ENCODE measurements around the gene ERI3.

ERI3 gene

GRCh38 chr1:44261962-44262361 lies 93.1 kb downstream of the ERI3 start:
- Histone ChIP-seq H3K27me3 (ENCODE audit: insufficient read depth, low read length, poor library complexity, severe bottlenecking) (no peaks in the 10 kb centered on the region), H2AFZ (ENCODE audit: low read length) (no peak overlapping the region), H3F3A (ENCODE audit: low read depth) (no peaks in the 10 kb centered on the region), H3K4me1 (ENCODE audit: insufficient read depth, low read length, poor library complexity, severe bottlenecking) (no peaks in the 10 kb centered on the region), H3K36me3 (ENCODE audit: insufficient read depth, low read length) (no peaks in the 10 kb centered on the region; the same call in 1 of the 2 replicates), H3K9me2 (replicated peaks; ENCODE audit: low read depth, low read length) (no peaks in the 10 kb centered on the region), H3K4me3 (ENCODE audit: low read length, poor library complexity, severe bottlenecking) (no peak overlapping the region), H4K20me1 (ENCODE audit: insufficient read depth, low read length, poor library complexity, severe bottlenecking) (no peaks in the 10 kb centered on the region), H3K9ac (ENCODE audit: low read depth, low read length, poor library complexity, severe bottlenecking) (no peak overlapping the region), H3K4me2 (ENCODE audit: low read depth, low read length, poor library complexity, severe bottlenecking) (no peak overlapping the region), H3K9me3 (ENCODE audit: insufficient read depth, low read depth, low read length) (no peaks in the 10 kb centered on the region), H3K79me2 (ENCODE audit: insufficient read depth, low read length) (no peaks in the 10 kb centered on the region)
- TF ChIP-seq CTCF (conservative IDR thresholded peaks at IDR 0.05; ENCODE audit: low read length) (no peak), EZH2phosphoT487 (IDR thresholded peaks at IDR 0.05; ENCODE audit: borderline replicate concordance) (no peak)

- Histone ChIP-seq H3K9me3 (ENCODE audit: insufficient read depth, low read depth, low read length) (no peaks in the 10 kb centered on the region), H3K9ac (ENCODE audit: low read depth, low read length, poor library complexity, severe bottlenecking) (no peak overlapping the region), H3K79me2 (ENCODE audit: insufficient read depth, low read length) (no peaks in the 10 kb centered on the region), H2AFZ (ENCODE audit: low read length) (no peak overlapping the region), H4K20me1 (ENCODE audit: insufficient read depth, low read length, poor library complexity, severe bottlenecking) (no peaks in the 10 kb centered on the region), H3F3A (ENCODE audit: low read depth) (no peaks in the 10 kb centered on the region), H3K9me2 (replicated peaks; ENCODE audit: low read depth, low read length) (no peaks in the 10 kb centered on the region), H3K4me1 (ENCODE audit: insufficient read depth, low read length, poor library complexity, severe bottlenecking) (no peaks in the 10 kb centered on the region), H3K4me2 (ENCODE audit: low read depth, low read length, poor library complexity, severe bottlenecking) (no peak overlapping the region), H3K4me3 (ENCODE audit: low read length, poor library complexity, severe bottlenecking) (no peak overlapping the region), H3K36me3 (ENCODE audit: insufficient read depth, low read length) (peaks cover 5% of the 10 kb centered on the region; the same call in 1 of the 2 replicates), H3K27me3 (ENCODE audit: insufficient read depth, low read length, poor library complexity, severe bottlenecking) (no peaks in the 10 kb centered on the region)
- no peak for TF ChIP-seq EZH2phosphoT487 (IDR thresholded peaks at IDR 0.05; ENCODE audit: borderline replicate concordance)
- no peak for TF ChIP-seq CTCF (conservative IDR thresholded peaks at IDR 0.05; ENCODE audit: low read length)
Measured at GRCh38 chr1:44261171-44261817, 93.8 kb downstream of the ERI3 start.

GRCh38 chr1:44260792-44261170 lies 94.3 kb downstream of the ERI3 start:
- peaks cover 7% of the 10 kb centered on the region for H3K36me3 ChIP-seq (ENCODE audit: insufficient read depth, low read length)
- no peak overlapping the region for H3K4me3 ChIP-seq (ENCODE audit: low read length, poor library complexity, severe bottlenecking)
- no peak overlapping the region for H3K4me2 ChIP-seq (ENCODE audit: low read depth, low read length, poor library complexity, severe bottlenecking)
- no peaks in the 10 kb centered on the region for H3K9me2 ChIP-seq (replicated peaks; ENCODE audit: low read depth, low read length)
- H3K9ac ChIP-seq (ENCODE audit: low read depth, low read length, poor library complexity, severe bottlenecking): no peak overlapping the region
- H3K27me3 ChIP-seq (ENCODE audit: insufficient read depth, low read length, poor library complexity, severe bottlenecking): no peaks in the 10 kb centered on the region
- H3K4me1 ChIP-seq (ENCODE audit: insufficient read depth, low read length, poor library complexity, severe bottlenecking): no peaks in the 10 kb centered on the region
- no peak overlapping the region for H2AFZ ChIP-seq (ENCODE audit: low read length)
- TF ChIP-seq EZH2phosphoT487 (IDR thresholded peaks at IDR 0.05; ENCODE audit: borderline replicate concordance) (no peak), CTCF (conservative IDR thresholded peaks at IDR 0.05; ENCODE audit: low read length) (no peak)
- no peaks in the 10 kb centered on the region for H3K9me3 ChIP-seq (ENCODE audit: insufficient read depth, low read depth, low read length)
- H3K79me2 ChIP-seq (ENCODE audit: insufficient read depth, low read length): no peaks in the 10 kb centered on the region
- H3F3A ChIP-seq (ENCODE audit: low read depth): no peaks in the 10 kb centered on the region
- H4K20me1 ChIP-seq (ENCODE audit: insufficient read depth, low read length, poor library complexity, severe bottlenecking): no peaks in the 10 kb centered on the region
